Stimulated activated CD8-positive, alpha-beta memory T cell treated with anti-CD3 and anti-CD28 coated beads, Interleukin-15, amount 100 ng/mL, for 24 hours (primary cell): ENCODE measurements around the gene COL3A1.

Experiments
- DNase-seq: peaks from one replicate; pipeline ENCODE4 v3.0.0-alpha.2; 2020; ENCODE audit warnings: low read depth

The COL3A1 gene

GRCh38 chr2:188975497-188976102, 1.4 kb downstream of the COL3A1 start:
- no peak for DNase-seq

GRCh38 chr2:188976545-188977268, 2.5 kb downstream of the COL3A1 start:
- DNase-seq, result no peak

GRCh38 chr2:188977317-188977716, 3.1 kb downstream of the COL3A1 start:
- DNase-seq, result no peak

- DNase-seq, result no peak
These were observed 4.3 kb downstream of the COL3A1 start for GRCh38 chr2:188978291-188979081.

GRCh38 chr2:188979187-188980114, 5.3 kb downstream of the COL3A1 start:
- no peak for DNase-seq

- no peak for DNase-seq
These were observed 9.4 kb downstream of the COL3A1 start for GRCh38 chr2:188983427-188984064.

- no peak for DNase-seq
These were observed 9.9 kb downstream of the COL3A1 start for GRCh38 chr2:188984065-188984491.

- DNase-seq, result no peak
These were observed 10.5 kb downstream of the COL3A1 start for GRCh38 chr2:188984680-188985079.

- DNase-seq, result no peak
These were observed 12.7 kb downstream of the COL3A1 start for GRCh38 chr2:188986839-188987238.

- DNase-seq, result no peak
These were observed 19.1 kb downstream of the COL3A1 start for GRCh38 chr2:188993247-188993646.

GRCh38 chr2:188997263-188997662, 23.1 kb downstream of the COL3A1 start:
- no peak for DNase-seq

- no peak for DNase-seq
These were observed 26.0 kb downstream of the COL3A1 start for GRCh38 chr2:189000221-189000620.

- DNase-seq, result no peak
These were observed 27.9 kb downstream of the COL3A1 start for GRCh38 chr2:189002079-189002478.

GRCh38 chr2:189008555-189009262, 34.5 kb downstream of the COL3A1 start:
- no peak for DNase-seq

GRCh38 chr2:189010536-189010935, 36.4 kb downstream of the COL3A1 start:
- DNase-seq, result no peak

- DNase-seq, result no peak
These were observed 38.2 kb downstream of the COL3A1 start for GRCh38 chr2:189012351-189012750.

- no peak for DNase-seq
These were observed 38.9 kb downstream of the COL3A1 start for GRCh38 chr2:189013031-189013430.

GRCh38 chr2:189013671-189014448, 39.7 kb downstream of the COL3A1 start:
- no peak for DNase-seq

GRCh38 chr2:189014449-189015138, 40.4 kb downstream of the COL3A1 start:
- DNase-seq, result no peak
